Measurements from ENCODE around the gene EXD3. TPM values are rescaled to one million over a fixed set of nuclear protein-coding genes. Genes with fewer than 3 reads are reported as not detected.

The EXD3 gene
- total and polyA plus RNA-seq, 2 of the 13 experiments (the other 11 are each of a cell fraction or from before 2014, with no cell fraction given), result 2.7 to 4.8 TPM

DNA sequence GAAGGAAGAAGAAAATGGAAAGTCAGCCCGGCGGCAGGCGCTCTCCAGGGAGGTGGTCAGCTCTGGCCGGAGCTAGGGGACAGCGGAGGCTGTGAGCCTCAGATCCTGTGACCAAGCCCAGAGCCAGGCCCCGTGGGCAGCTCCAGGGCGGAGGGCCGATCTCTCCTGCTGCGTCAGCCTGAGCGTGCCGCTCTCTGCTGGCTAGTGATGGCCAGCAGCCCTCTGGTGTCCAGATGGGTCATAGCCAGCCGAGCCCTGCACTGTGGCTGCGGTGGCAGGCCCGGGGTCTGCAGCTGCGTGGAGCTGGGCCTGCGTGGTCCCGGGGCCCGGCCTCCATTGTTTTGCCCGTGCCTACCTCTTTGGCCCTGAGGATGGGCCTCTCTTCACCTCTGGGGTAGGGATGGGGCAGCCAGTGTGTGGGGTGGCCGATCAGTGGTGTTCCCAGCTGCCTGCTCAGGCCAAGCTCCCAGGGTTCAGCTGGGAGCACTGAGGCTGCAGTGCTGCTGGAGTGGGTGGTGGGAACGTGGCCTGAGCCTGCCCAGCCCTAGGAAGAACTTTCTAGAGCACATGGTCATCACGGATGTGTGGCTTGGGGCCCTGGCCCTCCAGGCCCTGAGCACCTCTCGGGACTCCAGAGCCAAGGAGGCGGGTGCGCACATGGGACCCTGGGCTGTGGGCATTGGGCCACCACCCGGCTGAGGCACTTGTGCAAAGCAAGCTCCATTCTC is 103.8 kb downstream of the EXD3 start (continued):
- TF ChIP-seq, protein P1, sequence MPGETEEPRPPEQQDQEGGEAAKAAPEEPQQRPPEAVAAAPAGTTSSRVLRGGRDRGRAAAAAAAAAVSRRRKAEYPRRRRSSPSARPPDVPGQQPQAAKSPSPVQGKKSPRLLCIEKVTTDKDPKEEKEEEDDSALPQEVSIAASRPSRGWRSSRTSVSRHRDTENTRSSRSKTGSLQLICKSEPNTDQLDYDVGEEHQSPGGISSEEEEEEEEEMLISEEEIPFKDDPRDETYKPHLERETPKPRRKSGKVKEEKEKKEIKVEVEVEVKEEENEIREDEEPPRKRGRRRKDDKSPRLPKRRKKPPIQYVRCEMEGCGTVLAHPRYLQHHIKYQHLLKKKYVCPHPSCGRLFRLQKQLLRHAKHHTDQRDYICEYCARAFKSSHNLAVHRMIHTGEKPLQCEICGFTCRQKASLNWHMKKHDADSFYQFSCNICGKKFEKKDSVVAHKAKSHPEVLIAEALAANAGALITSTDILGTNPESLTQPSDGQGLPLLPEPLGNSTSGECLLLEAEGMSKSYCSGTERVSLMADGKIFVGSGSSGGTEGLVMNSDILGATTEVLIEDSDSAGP (CRISPR knock-in tag; IDR thresholded peaks at IDR 0.05; ENCODE audit: borderline replicate concordance), result peak; percentile 59; the same call in 1 of the 2 replicates
- TF ChIP-seq MED1 (CRISPR knock-in tag; IDR thresholded peaks at IDR 0.05) (peak; percentile 17; the same call in 1 of the 2 replicates), ZKSCAN8 (CRISPR knock-in tag; IDR thresholded peaks at IDR 0.05; ENCODE audit: borderline replicate concordance) (no peak), ZNF331 (CRISPR knock-in tag; IDR thresholded peaks at IDR 0.05) (peak; percentile 24; the same call in 1 of the 2 replicates), SRSF1 (optimal IDR thresholded peaks at IDR 0.05; ENCODE audit: low read depth, low read length) (no peak), GTF3A (CRISPR knock-in tag; conservative IDR thresholded peaks at IDR 0.05) (no peak), PATZ1 (CRISPR knock-in tag; IDR thresholded peaks at IDR 0.05) (peak; percentile 24; the same call in 1 of the 2 replicates), KAT7 (CRISPR knock-in tag; IDR thresholded peaks at IDR 0.05; ENCODE audit: borderline replicate concordance) (no peak), GPN1 (CRISPR knock-in tag; IDR thresholded peaks at IDR 0.05; ENCODE audit: borderline replicate concordance) (no peak), ELF4 (CRISPR knock-in tag; IDR thresholded peaks at IDR 0.05; ENCODE audit: borderline replicate concordance) (no peak), ISL2 (CRISPR knock-in tag; IDR thresholded peaks at IDR 0.05) (no peak), ZFY (CRISPR knock-in tag; IDR thresholded peaks at IDR 0.05) (peak; percentile 23; the same call in 1 of the 2 replicates), RXRA (CRISPR knock-in tag; IDR thresholded peaks at IDR 0.05) (0 out of 2 replicates have a peak, but pooled peaks have one; percentile 17), ZC3H13 (CRISPR knock-in tag; IDR thresholded peaks at IDR 0.05) (no peak), MTERF4 (CRISPR knock-in tag; IDR thresholded peaks at IDR 0.05) (no peak), KLF15 (CRISPR knock-in tag; IDR thresholded peaks at IDR 0.05; ENCODE audit: borderline replicate concordance) (no peak), BHLHE40 (IDR thresholded peaks at IDR 0.05; ENCODE audit: low read length) (peak; percentile 51; the same call in 1 of the 2 replicates), TEAD3 (CRISPR knock-in tag; optimal IDR thresholded peaks at IDR 0.05; ENCODE audit: borderline replicate concordance) (peak; percentile 28), ZNF589 (CRISPR knock-in tag; conservative IDR thresholded peaks at IDR 0.05) (no peak), GRHL1 (CRISPR knock-in tag; conservative IDR thresholded peaks at IDR 0.05) (no peak), ZNF761 (CRISPR knock-in tag; conservative IDR thresholded peaks at IDR 0.05) (no peak), ZBTB34 (CRISPR knock-in tag; IDR thresholded peaks at IDR 0.05) (no peak)
